Activated naive CD8-positive, alpha-beta T cell treated with anti-CD3 and anti-CD28 coated beads, Interleukin-2, amount 50 U/mL, for 24 hours (primary cell): ENCODE results near the gene CARMIL1.

Experiments used
- ATAC-seq: fragments of 150-1000 bp; cut with Tn5 transposase; one replicate; pipeline ENCODE4 v1.10.0; 2021
- DNase-seq: peaks from one replicate; pipeline ENCODE4 v3.0.0; 2021
- H3K27ac Mint-ChIP-seq: one replicate; pipeline ENCODE4 v1.8.0; 2021; ENCODE audit warnings: mild to moderate bottlenecking, mixed read lengths
- H3K27me3 Mint-ChIP-seq: one replicate; pipeline ENCODE4 v1.8.0; 2021; ENCODE audit warnings: mixed read lengths
- H3K36me3 Mint-ChIP-seq: one replicate; pipeline ENCODE4 v1.8.0; 2021; ENCODE audit warnings: low read depth, mixed read lengths
- H3K4me1 Mint-ChIP-seq: one replicate; pipeline ENCODE4 v1.8.0; 2021; ENCODE audit warnings: mixed read lengths
- H3K4me3 Mint-ChIP-seq: one replicate; pipeline ENCODE4 v1.8.0; 2021; ENCODE audit warnings: mild to moderate bottlenecking, moderate library complexity, mixed read lengths
- H3K9me3 Mint-ChIP-seq: one replicate; pipeline ENCODE4 v1.8.0; 2021; ENCODE audit warnings: mixed read lengths

The CARMIL1 gene

DNA sequence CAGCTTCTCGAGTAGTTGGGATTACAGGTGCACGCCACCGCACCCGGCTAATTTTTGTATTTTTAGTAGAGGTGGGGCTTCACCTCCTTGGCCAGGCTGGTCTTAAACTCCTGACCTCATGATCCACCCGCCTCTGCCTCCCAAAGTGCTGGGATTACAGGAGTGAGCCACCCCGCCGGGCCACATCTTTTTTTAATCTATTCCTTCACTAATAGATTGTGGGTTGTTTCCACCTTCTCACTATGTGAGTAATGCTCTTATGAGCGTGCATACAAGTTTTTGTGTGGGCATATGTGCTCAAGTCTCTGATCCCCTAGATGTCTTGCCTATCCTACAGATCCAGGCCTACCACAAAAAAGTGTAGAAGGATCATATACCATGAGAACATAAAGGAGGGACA, 30.7 kb downstream of the CARMIL1 start:
- Mint-ChIP-seq H3K27me3 (no peaks in the 10 kb centered on the region), H3K36me3 (no peaks in the 10 kb centered on the region), H3K27ac (no peak overlapping the region), H3K4me1 (peaks cover 22% of the 10 kb centered on the region), H3K9me3 (no peaks in the 10 kb centered on the region), H3K4me3 (no peak overlapping the region)
- DNase-seq, result no peak
- ATAC-seq, result no peak

DNA sequence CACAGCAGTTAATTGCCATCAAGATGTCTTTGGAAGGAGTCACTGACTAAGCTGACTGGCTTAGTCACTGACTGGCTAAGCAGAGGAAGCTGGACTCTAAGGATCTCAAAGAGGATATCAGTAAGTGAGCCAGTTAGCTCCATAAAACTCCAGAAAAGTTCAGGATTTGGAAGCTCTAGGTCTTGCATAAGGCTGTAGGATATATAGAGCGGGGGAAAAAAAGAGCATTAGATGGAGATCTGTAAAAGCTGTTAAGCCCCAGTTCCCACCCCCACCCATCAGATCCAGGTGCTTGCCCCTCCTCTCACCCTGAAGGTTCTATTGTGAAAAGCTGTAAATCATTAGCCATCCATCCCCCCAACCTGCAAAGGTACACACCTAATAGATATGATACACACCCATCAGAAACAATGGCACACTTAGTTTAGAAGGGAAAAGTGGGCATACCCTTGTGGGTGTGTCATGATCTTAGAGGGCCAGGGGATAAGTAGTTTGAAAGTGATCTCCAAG, 32.2 kb downstream of the CARMIL1 start:
- Mint-ChIP-seq H3K27ac (no peak overlapping the region), H3K36me3 (no peaks in the 10 kb centered on the region), H3K4me3 (no peak overlapping the region), H3K9me3 (no peaks in the 10 kb centered on the region), H3K4me1 (peaks cover 22% of the 10 kb centered on the region), H3K27me3 (no peaks in the 10 kb centered on the region)
- DNase-seq (no peak), ATAC-seq (no peak)

GRCh38 chr6:25312034-25312620, 33.0 kb downstream of the CARMIL1 start:
- Mint-ChIP-seq H3K27ac (peak overlapping the region; percentile 35), H3K4me3 (no peak overlapping the region)

DNA sequence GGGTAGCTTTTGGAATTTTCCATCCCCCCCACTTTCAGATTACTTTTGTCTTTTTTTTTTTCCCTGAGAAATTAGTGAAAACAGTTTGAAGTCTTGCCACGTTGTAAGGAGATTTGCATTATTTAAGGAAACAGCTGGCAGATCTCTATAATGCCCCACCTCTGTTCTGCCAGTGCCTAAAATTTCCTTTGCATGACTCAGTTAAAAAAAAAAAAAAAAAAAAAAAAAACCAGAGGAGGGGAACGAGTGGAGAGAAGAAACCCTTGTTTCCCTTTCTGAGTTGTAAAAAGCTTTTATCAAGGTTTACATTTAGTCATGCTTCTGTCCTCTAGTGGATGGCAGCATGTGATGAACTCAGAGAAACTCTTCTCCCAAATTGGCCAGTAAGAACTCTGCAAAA, 33.5 kb downstream of the CARMIL1 start:
- DNase-seq (no peak), ATAC-seq (peak; percentile 36)
- H3K4me1 Mint-ChIP-seq, result peaks cover 22% of the 10 kb centered on the region
- H3K4me3 Mint-ChIP-seq, result no peak overlapping the region
- H3K27me3 Mint-ChIP-seq, result no peaks in the 10 kb centered on the region
- H3K36me3 Mint-ChIP-seq, result no peaks in the 10 kb centered on the region
- H3K9me3 Mint-ChIP-seq, result no peaks in the 10 kb centered on the region
- no peak overlapping the region for H3K27ac Mint-ChIP-seq

More at GRCh38 chr6:25312034-25312620, 33.0 kb downstream of the CARMIL1 start:
- peaks cover 22% of the 10 kb centered on the region for H3K4me1 Mint-ChIP-seq
- no peaks in the 10 kb centered on the region for H3K36me3 Mint-ChIP-seq
- no peak for ATAC-seq
- no peaks in the 10 kb centered on the region for H3K27me3 Mint-ChIP-seq
- DNase-seq, result no peak
- H3K9me3 Mint-ChIP-seq, result no peaks in the 10 kb centered on the region

DNA sequence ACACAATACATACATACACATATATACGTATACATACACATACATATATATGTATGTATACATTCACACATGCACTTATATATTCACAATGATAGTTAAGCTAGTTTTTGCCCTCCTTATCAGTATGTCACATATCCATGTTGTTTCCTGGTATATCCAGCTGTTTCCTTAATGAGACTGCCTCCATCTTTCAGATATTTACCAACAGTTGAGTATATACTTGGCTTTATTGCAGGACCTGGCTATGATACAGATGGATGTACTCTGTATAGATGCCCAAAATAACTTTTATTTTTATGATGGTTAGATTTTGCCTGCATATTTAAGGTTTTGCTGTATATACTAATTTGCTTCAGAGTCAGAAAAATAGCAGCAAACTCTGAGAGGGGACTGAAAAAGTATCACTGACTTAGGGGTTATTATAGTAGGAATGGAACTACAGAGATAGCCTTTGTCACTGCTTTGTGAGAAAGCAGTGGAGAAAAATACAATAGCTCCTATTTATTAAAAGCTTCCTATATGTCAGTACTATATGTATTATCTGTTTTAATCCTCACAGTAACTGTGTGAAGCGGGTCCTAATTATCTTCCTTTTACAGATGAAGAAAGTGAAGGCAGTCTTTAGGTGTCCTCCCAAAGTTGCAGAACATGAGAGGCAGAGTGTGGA, 35.5 kb downstream of the CARMIL1 start:
- peaks cover 22% of the 10 kb centered on the region for H3K4me1 Mint-ChIP-seq
- H3K36me3 Mint-ChIP-seq, result no peaks in the 10 kb centered on the region
- no peak for DNase-seq
- no peaks in the 10 kb centered on the region for H3K9me3 Mint-ChIP-seq
- no peak overlapping the region for H3K27ac Mint-ChIP-seq
- ATAC-seq, result no peak
- no peaks in the 10 kb centered on the region for H3K27me3 Mint-ChIP-seq
- H3K4me3 Mint-ChIP-seq, result no peak overlapping the region

GRCh38 chr6:25315194-25316177, 36.3 kb downstream of the CARMIL1 start:
- Mint-ChIP-seq H3K27ac (no peak overlapping the region), H3K9me3 (no peaks in the 10 kb centered on the region), H3K4me3 (no peak overlapping the region), H3K36me3 (no peaks in the 10 kb centered on the region), H3K27me3 (no peaks in the 10 kb centered on the region), H3K4me1 (peaks cover 21% of the 10 kb centered on the region)
- no peak for ATAC-seq
- no peak for DNase-seq

DNA sequence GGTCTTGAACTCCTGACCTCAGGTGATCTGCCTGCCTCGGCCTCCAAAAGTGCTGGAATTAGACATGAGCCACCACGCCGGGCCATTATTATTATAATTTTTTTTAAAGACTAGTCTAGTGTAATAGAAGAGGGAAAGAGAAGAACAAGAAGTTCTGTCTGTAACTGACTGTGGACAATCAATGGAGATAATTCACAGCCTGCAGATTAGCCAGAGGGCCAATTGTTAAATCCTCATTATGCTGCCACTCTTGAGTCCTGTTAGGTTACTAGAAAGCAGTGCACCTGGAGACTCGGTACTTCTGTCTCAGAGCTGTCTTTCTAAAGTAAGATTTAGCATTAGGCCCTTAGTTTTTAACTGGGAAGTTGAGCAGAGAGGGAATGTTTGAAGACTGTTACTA, 37.5 kb downstream of the CARMIL1 start:
- H3K4me1 Mint-ChIP-seq, result peaks cover 21% of the 10 kb centered on the region
- no peak for DNase-seq
- ATAC-seq, result no peak
- no peaks in the 10 kb centered on the region for H3K9me3 Mint-ChIP-seq
- no peaks in the 10 kb centered on the region for H3K27me3 Mint-ChIP-seq
- H3K27ac Mint-ChIP-seq, result no peak overlapping the region
- no peak overlapping the region for H3K4me3 Mint-ChIP-seq
- no peaks in the 10 kb centered on the region for H3K36me3 Mint-ChIP-seq

GRCh38 chr6:25318589-25318988, 39.4 kb downstream of the CARMIL1 start:
- Mint-ChIP-seq H3K27me3 (no peaks in the 10 kb centered on the region), H3K9me3 (no peaks in the 10 kb centered on the region), H3K4me3 (no peak overlapping the region), H3K4me1 (peaks cover 3% of the 10 kb centered on the region), H3K36me3 (no peaks in the 10 kb centered on the region), H3K27ac (no peak overlapping the region)
- ATAC-seq, result no peak
- no peak for DNase-seq

- no peaks in the 10 kb centered on the region for H3K27me3 Mint-ChIP-seq
- no peaks in the 10 kb centered on the region for H3K4me1 Mint-ChIP-seq
- DNase-seq, result no peak
- no peaks in the 10 kb centered on the region for H3K36me3 Mint-ChIP-seq
- no peak overlapping the region for H3K4me3 Mint-ChIP-seq
- H3K9me3 Mint-ChIP-seq, result no peaks in the 10 kb centered on the region
- ATAC-seq, result no peak
- no peak overlapping the region for H3K27ac Mint-ChIP-seq
These were observed 41.3 kb downstream of the CARMIL1 start for GRCh38 chr6:25320459-25320858.

DNA sequence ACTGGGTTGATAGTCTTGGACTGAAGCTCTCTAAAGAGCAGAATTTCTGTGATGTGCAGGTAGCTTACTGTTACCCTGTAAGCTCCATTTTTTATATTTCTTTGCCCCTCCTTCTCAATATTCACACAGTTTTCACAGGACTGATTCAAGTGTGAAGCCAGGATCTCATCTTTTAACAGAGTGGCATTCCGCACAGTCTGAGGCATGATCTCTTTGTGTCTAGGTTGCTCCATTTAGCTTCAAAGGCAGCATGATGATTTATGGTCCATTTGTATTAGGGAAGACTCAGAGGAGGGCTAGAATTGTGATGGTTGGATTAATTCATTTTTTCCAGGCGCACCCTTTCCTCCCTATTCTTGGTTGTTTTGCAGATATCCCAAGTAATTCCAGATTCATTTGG, 43.5 kb downstream of the CARMIL1 start:
- no peak overlapping the region for H3K4me3 Mint-ChIP-seq
- ATAC-seq (no peak), DNase-seq (no peak)
- no peaks in the 10 kb centered on the region for H3K4me1 Mint-ChIP-seq
- H3K36me3 Mint-ChIP-seq, result no peaks in the 10 kb centered on the region
- H3K9me3 Mint-ChIP-seq, result no peaks in the 10 kb centered on the region
- H3K27ac Mint-ChIP-seq, result no peak overlapping the region
- H3K27me3 Mint-ChIP-seq, result no peaks in the 10 kb centered on the region

DNA sequence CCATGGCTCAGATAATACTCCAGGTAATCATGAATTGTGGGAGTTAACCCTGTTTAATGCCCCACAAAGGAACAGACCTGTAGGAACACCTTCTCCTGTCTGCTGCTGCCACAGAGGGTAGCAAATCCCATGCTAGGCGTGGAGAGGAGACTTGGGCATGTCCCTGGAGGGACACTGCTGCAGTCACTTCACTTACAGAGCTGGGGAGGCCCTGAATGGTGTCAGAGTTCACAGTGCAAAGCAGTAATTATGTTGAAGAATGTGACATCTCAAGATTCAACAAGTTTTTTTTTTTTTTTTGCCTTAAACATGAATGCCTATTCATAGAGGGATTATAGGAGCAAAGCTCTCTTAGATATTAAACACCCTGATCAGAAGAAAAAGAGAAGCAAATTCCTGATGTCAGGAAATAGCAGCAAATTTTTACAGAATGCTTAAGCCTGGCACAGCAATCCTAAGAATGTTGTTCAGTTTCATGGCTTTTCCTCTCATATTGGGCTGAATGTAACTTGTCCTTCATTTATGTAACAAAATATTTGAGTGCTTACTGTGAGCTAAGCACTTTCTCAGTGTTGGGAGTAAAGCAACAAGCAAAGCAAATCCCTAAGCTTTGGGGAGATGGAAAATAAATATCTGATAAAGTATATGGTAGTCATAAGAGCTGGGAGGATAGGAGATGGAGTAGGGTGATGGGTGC, 45.0 kb downstream of the CARMIL1 start:
- no peaks in the 10 kb centered on the region for H3K9me3 Mint-ChIP-seq
- H3K36me3 Mint-ChIP-seq, result no peaks in the 10 kb centered on the region
- H3K27me3 Mint-ChIP-seq, result no peaks in the 10 kb centered on the region
- no peak for ATAC-seq
- no peak overlapping the region for H3K4me3 Mint-ChIP-seq
- DNase-seq, result no peak
- no peaks in the 10 kb centered on the region for H3K4me1 Mint-ChIP-seq
- H3K27ac Mint-ChIP-seq, result no peak overlapping the region

- Mint-ChIP-seq H3K27ac (no peak overlapping the region), H3K27me3 (no peaks in the 10 kb centered on the region), H3K4me1 (peaks cover 3% of the 10 kb centered on the region), H3K4me3 (no peak overlapping the region), H3K9me3 (no peaks in the 10 kb centered on the region), H3K36me3 (no peaks in the 10 kb centered on the region)
- ATAC-seq (no peak), DNase-seq (no peak)
These were observed 47.0 kb downstream of the CARMIL1 start for GRCh38 chr6:25326126-25326525.

DNA sequence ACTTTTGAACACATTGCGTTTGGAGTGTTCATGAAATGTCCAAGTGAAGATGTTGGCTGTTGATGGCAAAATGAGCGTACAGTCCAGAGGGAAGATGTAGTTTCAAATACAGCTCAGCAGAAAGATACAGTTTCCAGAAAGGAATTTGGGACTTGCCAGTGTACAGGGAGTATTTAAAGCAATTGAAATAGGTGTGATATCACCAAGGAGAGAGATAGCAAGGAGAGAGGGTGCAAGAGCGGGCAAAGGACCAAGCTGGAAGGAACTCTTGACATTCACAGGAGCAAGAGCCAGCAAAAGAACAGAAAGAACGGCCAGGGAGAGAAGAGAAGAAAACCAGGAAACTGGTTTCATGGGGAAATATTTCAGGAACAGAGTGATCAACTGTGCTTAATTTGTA, 47.8 kb downstream of the CARMIL1 start:
- Mint-ChIP-seq H3K9me3 (no peaks in the 10 kb centered on the region), H3K4me3 (no peak overlapping the region), H3K4me1 (peaks cover 3% of the 10 kb centered on the region), H3K27me3 (no peaks in the 10 kb centered on the region), H3K36me3 (no peaks in the 10 kb centered on the region), H3K27ac (no peak overlapping the region)
- DNase-seq, result no peak
- no peak for ATAC-seq

GRCh38 chr6:25327432-25327831, 48.3 kb downstream of the CARMIL1 start:
- no peaks in the 10 kb centered on the region for H3K36me3 Mint-ChIP-seq
- peaks cover 6% of the 10 kb centered on the region for H3K4me1 Mint-ChIP-seq
- H3K9me3 Mint-ChIP-seq, result no peaks in the 10 kb centered on the region
- ATAC-seq (no peak), DNase-seq (no peak)
- no peak overlapping the region for H3K27ac Mint-ChIP-seq
- H3K27me3 Mint-ChIP-seq, result no peaks in the 10 kb centered on the region
- H3K4me3 Mint-ChIP-seq, result no peak overlapping the region
